Measurements from ENCODE around the gene P3H2.
"Not testable (repeated sequence)": the region's sequence is repeated elsewhere in the genome, so short reads cannot be mapped to it uniquely, and the experiment has no call there.

P3H2 gene

GRCh38 chr3:190096345-190096744 lies 24.4 kb downstream of the P3H2 start:
- no peak for ATAC-seq (replicated peaks; ENCODE audit: extremely low read depth, poor library complexity, severe bottlenecking)
- H3K36me3 Mint-ChIP-seq (ENCODE audit: insufficient read depth): no peaks in the 10 kb centered on the region
- H3K27me3 Mint-ChIP-seq: peaks cover 12% of the 10 kb centered on the region
- H3K4me3 Mint-ChIP-seq: no peak overlapping the region
- no peak for DNase-seq (ENCODE audit: low spot score in 2 of 2)
- H3K27ac Mint-ChIP-seq (ENCODE audit: low read depth): no peak overlapping the region
- H3K9me3 Mint-ChIP-seq: no peaks in the 10 kb centered on the region
- H3K4me1 Mint-ChIP-seq: no peaks in the 10 kb centered on the region

GRCh38 chr3:190094160-190094718 lies 26.5 kb downstream of the P3H2 start:
- DNase-seq (ENCODE audit: low spot score in 2 of 2): no peak
- H3K36me3 Mint-ChIP-seq (ENCODE audit: insufficient read depth): no peaks in the 10 kb centered on the region
- no peaks in the 10 kb centered on the region for H3K9me3 Mint-ChIP-seq
- H3K4me3 Mint-ChIP-seq: no peak overlapping the region
- no peak for ATAC-seq (replicated peaks; ENCODE audit: extremely low read depth, poor library complexity, severe bottlenecking)
- H3K27me3 Mint-ChIP-seq: peaks cover 12% of the 10 kb centered on the region
- H3K27ac Mint-ChIP-seq (ENCODE audit: low read depth): no peak overlapping the region
- H3K4me1 Mint-ChIP-seq: no peaks in the 10 kb centered on the region

- no peaks in the 10 kb centered on the region for H3K9me3 Mint-ChIP-seq
- no peaks in the 10 kb centered on the region for H3K36me3 Mint-ChIP-seq (ENCODE audit: insufficient read depth)
- ATAC-seq (replicated peaks; ENCODE audit: extremely low read depth, poor library complexity, severe bottlenecking) (no peak), DNase-seq (ENCODE audit: low spot score in 2 of 2) (no peak)
- no peak overlapping the region for H3K27ac Mint-ChIP-seq (ENCODE audit: low read depth)
- no peak overlapping the region for H3K4me3 Mint-ChIP-seq
- H3K27me3 Mint-ChIP-seq: peaks cover 21% of the 10 kb centered on the region
- H3K4me1 Mint-ChIP-seq: no peaks in the 10 kb centered on the region
These were observed 28.4 kb downstream of the P3H2 start for GRCh38 chr3:190092250-190092649.

- DNase-seq (ENCODE audit: low spot score in 2 of 2) (no peak), ATAC-seq (replicated peaks; ENCODE audit: extremely low read depth, poor library complexity, severe bottlenecking) (no peak)
- Mint-ChIP-seq H3K4me1 (no peaks in the 10 kb centered on the region), H3K27ac (ENCODE audit: low read depth) (no peak overlapping the region), H3K4me3 (no peak overlapping the region), H3K36me3 (ENCODE audit: insufficient read depth) (no peaks in the 10 kb centered on the region), H3K9me3 (no peaks in the 10 kb centered on the region), H3K27me3 (peaks cover 32% of the 10 kb centered on the region)
These were observed 31.0 kb downstream of the P3H2 start for GRCh38 chr3:190089711-190090110.

- Mint-ChIP-seq H3K27ac (ENCODE audit: low read depth) (no peak overlapping the region), H3K4me1 (no peaks in the 10 kb centered on the region), H3K36me3 (ENCODE audit: insufficient read depth) (no peaks in the 10 kb centered on the region), H3K27me3 (peaks cover 32% of the 10 kb centered on the region), H3K9me3 (no peaks in the 10 kb centered on the region), H3K4me3 (no peak overlapping the region)
- DNase-seq (ENCODE audit: low spot score in 2 of 2) (no peak), ATAC-seq (replicated peaks; ENCODE audit: extremely low read depth, poor library complexity, severe bottlenecking) (no peak)
These were observed 31.8 kb downstream of the P3H2 start for GRCh38 chr3:190088890-190089289.

GRCh38 chr3:190086191-190086590 lies 34.5 kb downstream of the P3H2 start:
- Mint-ChIP-seq H3K36me3 (ENCODE audit: insufficient read depth) (no peaks in the 10 kb centered on the region), H3K4me1 (no peaks in the 10 kb centered on the region), H3K4me3 (no peak overlapping the region), H3K27ac (ENCODE audit: low read depth) (no peak overlapping the region), H3K9me3 (no peaks in the 10 kb centered on the region), H3K27me3 (peaks cover 21% of the 10 kb centered on the region)
- ATAC-seq (replicated peaks; ENCODE audit: extremely low read depth, poor library complexity, severe bottlenecking) (no peak), DNase-seq (ENCODE audit: low spot score in 2 of 2) (no peak)

- Mint-ChIP-seq H3K9me3 (no peaks in the 10 kb centered on the region), H3K36me3 (ENCODE audit: insufficient read depth) (no peaks in the 10 kb centered on the region), H3K4me3 (no peak overlapping the region), H3K27ac (ENCODE audit: low read depth) (no peak overlapping the region), H3K4me1 (no peaks in the 10 kb centered on the region), H3K27me3 (peaks cover 26% of the 10 kb centered on the region)
- DNase-seq (ENCODE audit: low spot score in 2 of 2) (no peak), ATAC-seq (replicated peaks; ENCODE audit: extremely low read depth, poor library complexity, severe bottlenecking) (no peak)
These were observed 35.7 kb downstream of the P3H2 start for GRCh38 chr3:190084983-190085382.

- no peaks in the 10 kb centered on the region for H3K36me3 Mint-ChIP-seq (ENCODE audit: insufficient read depth)
- no peaks in the 10 kb centered on the region for H3K4me1 Mint-ChIP-seq
- no peaks in the 10 kb centered on the region for H3K9me3 Mint-ChIP-seq
- no peak overlapping the region for H3K27ac Mint-ChIP-seq (ENCODE audit: low read depth)
- H3K4me3 Mint-ChIP-seq: no peak overlapping the region
- DNase-seq (ENCODE audit: low spot score in 2 of 2) (no peak), ATAC-seq (replicated peaks; ENCODE audit: extremely low read depth, poor library complexity, severe bottlenecking) (no peak)
- H3K27me3 Mint-ChIP-seq: peaks cover 29% of the 10 kb centered on the region
These were observed 37.1 kb downstream of the P3H2 start for GRCh38 chr3:190083635-190084034.

GRCh38 chr3:190081389-190081788 lies 39.3 kb downstream of the P3H2 start:
- ATAC-seq (replicated peaks; ENCODE audit: extremely low read depth, poor library complexity, severe bottlenecking) (no peak), DNase-seq (ENCODE audit: low spot score in 2 of 2) (no peak)
- Mint-ChIP-seq H3K4me1 (no peaks in the 10 kb centered on the region), H3K27ac (ENCODE audit: low read depth) (no peak overlapping the region), H3K9me3 (no peaks in the 10 kb centered on the region), H3K36me3 (ENCODE audit: insufficient read depth) (no peaks in the 10 kb centered on the region), H3K27me3 (peaks cover 32% of the 10 kb centered on the region), H3K4me3 (no peak overlapping the region)

- ATAC-seq (replicated peaks; ENCODE audit: extremely low read depth, poor library complexity, severe bottlenecking); H3K9me3 Mint-ChIP-seq; H3K36me3 Mint-ChIP-seq (ENCODE audit: insufficient read depth); H3K27ac Mint-ChIP-seq (ENCODE audit: low read depth); DNase-seq (ENCODE audit: low spot score in 2 of 2); H3K4me3 Mint-ChIP-seq; H3K4me1 Mint-ChIP-seq: not testable (repeated sequence)
- H3K27me3 Mint-ChIP-seq: peaks cover 35% of the 10 kb centered on the region
These were observed 41.5 kb downstream of the P3H2 start for GRCh38 chr3:190079173-190079572.

GRCh38 chr3:190077395-190078045 lies 43.2 kb downstream of the P3H2 start:
- H3K9me3 Mint-ChIP-seq: no peaks in the 10 kb centered on the region
- H3K36me3 Mint-ChIP-seq (ENCODE audit: insufficient read depth): no peaks in the 10 kb centered on the region
- H3K27ac Mint-ChIP-seq (ENCODE audit: low read depth): no peak overlapping the region
- H3K4me1 Mint-ChIP-seq: no peaks in the 10 kb centered on the region
- peaks cover 35% of the 10 kb centered on the region for H3K27me3 Mint-ChIP-seq
- no peak overlapping the region for H3K4me3 Mint-ChIP-seq
- ATAC-seq (replicated peaks; ENCODE audit: extremely low read depth, poor library complexity, severe bottlenecking): no peak
- DNase-seq (ENCODE audit: low spot score in 2 of 2): no peak

- no peaks in the 10 kb centered on the region for H3K36me3 Mint-ChIP-seq (ENCODE audit: insufficient read depth)
- ATAC-seq (replicated peaks; ENCODE audit: extremely low read depth, poor library complexity, severe bottlenecking) (no peak), DNase-seq (ENCODE audit: low spot score in 2 of 2) (no peak)
- H3K4me1 Mint-ChIP-seq: no peaks in the 10 kb centered on the region
- H3K27ac Mint-ChIP-seq (ENCODE audit: low read depth): no peak overlapping the region
- H3K27me3 Mint-ChIP-seq: peaks cover 35% of the 10 kb centered on the region
- H3K4me3 Mint-ChIP-seq: no peak overlapping the region
- H3K9me3 Mint-ChIP-seq: no peaks in the 10 kb centered on the region
These were observed 43.9 kb downstream of the P3H2 start for GRCh38 chr3:190076601-190077394.

GRCh38 chr3:190076136-190076535 lies 44.6 kb downstream of the P3H2 start:
- H3K9me3 Mint-ChIP-seq: no peaks in the 10 kb centered on the region
- no peaks in the 10 kb centered on the region for H3K4me1 Mint-ChIP-seq
- H3K4me3 Mint-ChIP-seq: no peak overlapping the region
- peaks cover 35% of the 10 kb centered on the region for H3K27me3 Mint-ChIP-seq
- H3K36me3 Mint-ChIP-seq (ENCODE audit: insufficient read depth): no peaks in the 10 kb centered on the region
- H3K27ac Mint-ChIP-seq (ENCODE audit: low read depth): no peak overlapping the region
- DNase-seq (ENCODE audit: low spot score in 2 of 2) (no peak), ATAC-seq (replicated peaks; ENCODE audit: extremely low read depth, poor library complexity, severe bottlenecking) (no peak)
